Endodermal cell (in vitro differentiated cells): Measurements from ENCODE around the gene DUSP16. TPM values are rescaled to one million over a fixed set of nuclear protein-coding genes. Genes with fewer than 3 reads are reported as not detected.

ENCODE experiments used
- DNase-seq: peaks from one replicate; pipeline ENCODE4 v3.0.0-alpha.2; 2017
- H3K27ac ChIP-seq: 2 replicates; pipeline ENCODE4 v1.5.1; 2013; ENCODE audit warnings: mild to moderate bottlenecking, low read depth, low read length, moderate library complexity
- H3K27me3 ChIP-seq: 2 replicates; pipeline ENCODE4 v1.6.1; 2013; ENCODE audit warnings: mild to moderate bottlenecking, low read length, moderate library complexity; ENCODE audit not compliant: insufficient read depth, control insufficient read depth, poor library complexity, severe bottlenecking
- H3K36me3 ChIP-seq: 2 replicates; pipeline ENCODE4 v1.7.0; 2013; ENCODE audit warnings: mild to moderate bottlenecking, low read length, moderate library complexity; ENCODE audit not compliant: control insufficient read depth, insufficient read depth
- H3K4me1 ChIP-seq: one replicate; pipeline ENCODE4 v1.7.0; 2013; ENCODE audit warnings: low read length; ENCODE audit not compliant: control insufficient read depth, insufficient read depth
- H3K4me3 ChIP-seq: 2 replicates; pipeline ENCODE4 v1.5.1; 2013; ENCODE audit warnings: mild to moderate bottlenecking, low read length, moderate library complexity
- H3K9ac ChIP-seq: 2 replicates; pipeline ENCODE4 v1.6.1; 2013; ENCODE audit warnings: mild to moderate bottlenecking, low read length, moderate library complexity; ENCODE audit not compliant: poor library complexity, severe bottlenecking; ENCODE audit errors: extremely low read depth
- H3K9me3 ChIP-seq: 2 replicates; pipeline ENCODE4 v1.6.1; 2013; ENCODE audit warnings: mild to moderate bottlenecking, low read length, moderate library complexity; ENCODE audit not compliant: control insufficient read depth
- H3K27ac Mint-ChIP-seq: 2 replicates; pipeline ENCODE4 v1.8.0; 2020; ENCODE audit warnings: mixed read lengths
- H3K27me3 Mint-ChIP-seq: 2 replicates; pipeline ENCODE4 v1.8.0; 2021; ENCODE audit warnings: mild to moderate bottlenecking, mixed read lengths; ENCODE audit not compliant: insufficient read depth
- H3K36me3 Mint-ChIP-seq: 2 replicates; pipeline ENCODE4 v1.8.0; 2020; ENCODE audit warnings: low read depth, mixed read lengths
- H3K4me1 Mint-ChIP-seq: 2 replicates; pipeline ENCODE4 v1.8.0; 2020; ENCODE audit warnings: mixed read lengths
- H3K4me3 Mint-ChIP-seq: 2 replicates; pipeline ENCODE4 v1.8.0; 2020; ENCODE audit warnings: mild to moderate bottlenecking, moderate library complexity, mixed read lengths
- H3K9me3 Mint-ChIP-seq: 2 replicates; pipeline ENCODE4 v1.8.0; 2020; ENCODE audit warnings: mild to moderate bottlenecking, mixed read lengths
- CTCF ChIP-seq: fragments of 200-600 bp; sonication (generic); conservative IDR thresholded peaks from 2 replicates; pipeline ENCODE4 v1.5.0; 2021; ENCODE audit warnings: antibody characterized with exemption, mild to moderate bottlenecking
- WGBS, 2 experiments: methylation state at CpG; one replicate each; pipeline versions ENCODE4 v1.1.5 to v1.1.7; 2013; ENCODE audit warnings: missing lambda C conversion rate in 2 of 2, mixed read lengths in 1 of 2; ENCODE audit not compliant: insufficient coverage in 1 of 2, insufficient read length in 1 of 2; 5-methylcytosine and 5-hydroxymethylcytosine counted together
- total RNA-seq, 2 donors: library from RNA; stranded (reverse); fragmentation: NEBNext Ultra II Directional in 1 of 2; extraction: Animal tissue kit (Norgen Biotek cat#: 25700) in 1 of 2; gene quantifications; 2 replicates in 1 of 2; 3 replicates in 1 of 2; pipeline ENCODE4 v1.2.1, GENCODE V29; 2021

The DUSP16 gene
- total RNA-seq, 2 donors from 2014 or later, result 28.1 to 42.5 TPM

GRCh38 chr12:12510551-12510950, 52.1 kb downstream of the DUSP16 start:
- H3K4me3 ChIP-seq, result no peak overlapping the region
- peaks cover 14% of the 10 kb centered on the region for H3K36me3 ChIP-seq
- no peaks in the 10 kb centered on the region for H3K27me3 ChIP-seq
- H3K9me3 ChIP-seq, result no peaks in the 10 kb centered on the region
- peaks cover 7% of the 10 kb centered on the region for H3K4me1 ChIP-seq
- peaks cover 31% of the 10 kb centered on the region for H3K4me1 Mint-ChIP-seq
- H3K36me3 Mint-ChIP-seq, result peaks cover 10% of the 10 kb centered on the region
- no peak overlapping the region for H3K27ac Mint-ChIP-seq
- H3K27me3 Mint-ChIP-seq, result no peaks in the 10 kb centered on the region
- WGBS, 2 experiments, result 86% methylated on average over 1 of the region's 2 CpGs; no CpG with 5 or more reads in 1 of the 2 experiments
- H3K27ac ChIP-seq, result no peak overlapping the region
- no peak for TF ChIP-seq CTCF
- H3K9ac ChIP-seq, result no peak overlapping the region
- H3K4me3 Mint-ChIP-seq, result no peak overlapping the region
- no peak for DNase-seq
- H3K9me3 Mint-ChIP-seq, result no peaks in the 10 kb centered on the region

- H3K27ac ChIP-seq, result no peak overlapping the region
- WGBS, 2 experiments, result 89 to 100% methylated on average over 2 of the region's 2 CpGs
- no peak overlapping the region for H3K4me3 ChIP-seq
- peaks cover 6% of the 10 kb centered on the region for H3K36me3 Mint-ChIP-seq
- no peaks in the 10 kb centered on the region for H3K27me3 Mint-ChIP-seq
- no peak overlapping the region for H3K9ac ChIP-seq
- H3K27me3 ChIP-seq, result no peaks in the 10 kb centered on the region
- peaks cover 11% of the 10 kb centered on the region for H3K4me1 ChIP-seq
- H3K4me1 Mint-ChIP-seq, result peaks cover 35% of the 10 kb centered on the region
- no peak overlapping the region for H3K4me3 Mint-ChIP-seq
- no peak for TF ChIP-seq CTCF
- no peak overlapping the region for H3K27ac Mint-ChIP-seq
- H3K9me3 ChIP-seq, result no peaks in the 10 kb centered on the region
- H3K9me3 Mint-ChIP-seq, result no peaks in the 10 kb centered on the region
- DNase-seq, result no peak
- H3K36me3 ChIP-seq, result peaks cover 14% of the 10 kb centered on the region
These were observed 52.5 kb downstream of the DUSP16 start for GRCh38 chr12:12510141-12510540.

- Histone ChIP-seq H3K4me1 (peaks cover 8% of the 10 kb centered on the region), H3K9ac (no peak overlapping the region), H3K36me3 (peaks cover 14% of the 10 kb centered on the region), H3K9me3 (no peaks in the 10 kb centered on the region), H3K27ac (no peak overlapping the region), H3K27me3 (no peaks in the 10 kb centered on the region), H3K4me3 (no peak overlapping the region)
- WGBS, 2 experiments, result 100% methylated on average over 2 of the region's 2 CpGs; no CpG with 5 or more reads in 1 of the 2 experiments
- Mint-ChIP-seq H3K4me3 (no peak overlapping the region), H3K27me3 (no peaks in the 10 kb centered on the region), H3K9me3 (no peaks in the 10 kb centered on the region), H3K27ac (no peak overlapping the region), H3K4me1 (peaks cover 32% of the 10 kb centered on the region), H3K36me3 (peaks cover 1% of the 10 kb centered on the region)
- no peak for DNase-seq
- TF ChIP-seq CTCF, result no peak
These were observed 54.1 kb downstream of the DUSP16 start for GRCh38 chr12:12508612-12509011.
